Measurements from ENCODE around the gene UTS2.

Gene UTS2

GRCh38 chr1:7852804-7853683, at the start of gene UTS2:
Gene UTS2 (minus strand): TSS chr1:7853065. CDS start chr1:7853003, 62 bp downstream.
- no peak for DNase-seq

- no peak for DNase-seq
Measured at GRCh38 chr1:7899741-7900140, 46.9 kb upstream of the UTS2 start.

DNA sequence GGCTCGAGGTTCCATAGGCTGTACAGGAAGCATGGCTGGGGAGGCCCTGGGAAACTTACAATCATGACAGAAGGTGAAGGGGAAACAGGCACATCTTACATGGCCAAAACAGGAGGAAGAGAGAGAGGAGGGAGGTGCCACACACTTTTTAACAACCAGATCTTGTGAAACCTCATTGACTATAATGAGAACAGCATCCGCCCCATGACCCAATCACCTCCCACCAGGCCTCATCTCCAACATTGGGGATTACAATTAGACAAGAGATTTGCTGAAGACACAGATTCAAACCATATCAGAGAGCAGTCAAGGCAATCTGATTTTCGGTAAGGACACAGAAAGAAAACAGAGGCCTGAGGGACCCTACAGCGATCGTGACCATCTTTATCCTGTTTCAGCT, 46.1 kb upstream of the UTS2 start:
- DNase-seq, result no peak

- no peak for DNase-seq
Measured at GRCh38 chr1:7896994-7897393, 44.1 kb upstream of the UTS2 start.

- DNase-seq, result no peak
Measured at GRCh38 chr1:7893529-7894180, 40.8 kb upstream of the UTS2 start.

DNA sequence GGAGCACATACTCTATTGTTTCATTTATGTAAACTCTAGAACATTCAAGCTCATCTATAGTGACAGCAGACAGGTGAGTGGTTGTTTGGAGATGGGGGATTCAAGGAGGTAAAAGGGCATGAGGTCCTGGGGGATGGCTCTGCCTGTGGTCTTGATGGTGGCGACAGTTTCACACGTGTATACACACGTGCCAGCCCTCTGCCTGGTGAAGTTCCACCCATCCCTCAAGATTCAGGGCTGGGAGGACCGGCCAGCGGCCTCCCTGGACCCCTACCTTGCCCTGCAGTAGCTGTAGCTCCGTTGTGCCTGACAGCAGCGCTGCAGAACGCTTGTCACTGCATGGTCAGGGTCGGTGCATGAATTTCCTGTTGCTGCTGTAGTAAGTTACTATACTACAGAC, 38.9 kb upstream of the UTS2 start:
- no peak for DNase-seq

- no peak for DNase-seq
Measured at GRCh38 chr1:7890853-7891252, 38.0 kb upstream of the UTS2 start.

GRCh38 chr1:7888248-7889081, 35.6 kb upstream of the UTS2 start:
- DNase-seq, result no peak

DNA sequence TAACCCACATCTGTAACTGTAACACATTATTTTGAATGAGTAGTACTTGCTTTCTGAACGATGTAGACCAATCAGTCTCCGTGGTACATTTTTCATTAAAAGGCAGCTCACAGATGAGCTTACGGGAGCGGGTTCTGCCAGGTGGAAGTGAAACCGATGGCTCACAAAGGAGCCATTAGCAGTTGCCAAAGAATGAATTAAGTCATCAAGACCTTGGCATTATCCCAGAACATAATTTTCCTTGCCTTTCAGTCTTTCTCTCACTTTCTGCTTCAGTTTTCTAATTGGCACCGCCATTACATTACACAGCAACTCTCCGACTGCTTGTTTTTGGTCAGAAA, 33.5 kb upstream of the UTS2 start:
- no peak for DNase-seq

- DNase-seq, result peak; percentile 71
Measured at GRCh38 chr1:7885513-7886404, 32.9 kb upstream of the UTS2 start.

DNA sequence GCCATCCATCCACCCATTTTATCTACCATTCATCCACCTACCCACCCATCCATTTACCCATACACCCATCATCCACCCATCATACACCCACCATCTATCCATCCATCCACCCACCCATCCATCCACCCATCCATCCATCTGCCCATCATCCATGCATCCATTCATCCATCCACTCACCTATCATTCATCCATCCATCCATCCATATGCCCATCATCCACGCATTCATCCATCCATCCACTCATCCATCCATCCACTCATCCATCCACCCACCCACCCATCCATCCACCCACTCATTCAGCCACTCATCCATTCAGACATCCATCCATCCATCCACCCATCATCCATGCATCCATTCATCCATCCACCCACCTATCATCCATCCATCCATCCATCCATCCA, 31.9 kb upstream of the UTS2 start:
- DNase-seq, result no peak

DNA sequence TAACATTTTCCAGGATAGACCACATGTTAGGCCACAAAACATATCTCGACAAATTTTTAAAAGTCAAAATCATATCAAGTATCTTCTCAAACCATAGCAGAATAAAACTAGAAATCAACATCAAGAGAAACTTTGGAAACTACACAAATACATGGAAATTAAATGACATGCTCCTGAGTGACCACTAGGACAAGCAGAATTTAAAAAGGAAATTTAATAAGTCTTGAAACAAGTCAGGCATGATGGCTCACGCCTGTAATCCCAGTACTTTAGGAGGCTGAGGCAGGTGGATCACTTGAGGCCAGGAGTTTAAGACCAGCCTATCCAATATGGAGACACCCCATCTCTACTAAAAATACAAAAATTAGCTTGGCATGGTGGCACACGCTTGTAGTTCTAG, 26.4 kb upstream of the UTS2 start:
- no peak for DNase-seq

DNA sequence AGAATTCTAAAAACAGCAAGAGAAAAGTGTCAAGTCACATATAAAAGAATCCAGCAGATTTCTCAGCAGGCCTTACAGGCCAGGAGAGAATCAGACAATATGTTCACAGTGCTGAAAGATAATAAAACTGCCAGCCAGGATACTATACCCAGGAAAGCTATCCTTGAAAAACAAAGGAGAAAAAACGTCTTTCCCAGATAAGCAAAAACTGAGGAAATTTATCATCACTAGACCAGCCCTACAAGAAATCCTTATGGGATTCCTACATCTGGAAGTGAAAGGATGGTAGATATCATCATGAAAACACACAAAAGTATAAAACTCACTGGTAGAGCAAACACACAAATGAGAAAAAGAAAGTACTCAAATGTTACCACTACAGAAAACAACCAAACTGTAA, 25.2 kb upstream of the UTS2 start:
- no peak for DNase-seq

- DNase-seq, result no peak
Measured at GRCh38 chr1:7873801-7874795, 21.2 kb upstream of the UTS2 start.

GRCh38 chr1:7871136-7871535, 18.3 kb upstream of the UTS2 start:
- DNase-seq, result no peak

DNA sequence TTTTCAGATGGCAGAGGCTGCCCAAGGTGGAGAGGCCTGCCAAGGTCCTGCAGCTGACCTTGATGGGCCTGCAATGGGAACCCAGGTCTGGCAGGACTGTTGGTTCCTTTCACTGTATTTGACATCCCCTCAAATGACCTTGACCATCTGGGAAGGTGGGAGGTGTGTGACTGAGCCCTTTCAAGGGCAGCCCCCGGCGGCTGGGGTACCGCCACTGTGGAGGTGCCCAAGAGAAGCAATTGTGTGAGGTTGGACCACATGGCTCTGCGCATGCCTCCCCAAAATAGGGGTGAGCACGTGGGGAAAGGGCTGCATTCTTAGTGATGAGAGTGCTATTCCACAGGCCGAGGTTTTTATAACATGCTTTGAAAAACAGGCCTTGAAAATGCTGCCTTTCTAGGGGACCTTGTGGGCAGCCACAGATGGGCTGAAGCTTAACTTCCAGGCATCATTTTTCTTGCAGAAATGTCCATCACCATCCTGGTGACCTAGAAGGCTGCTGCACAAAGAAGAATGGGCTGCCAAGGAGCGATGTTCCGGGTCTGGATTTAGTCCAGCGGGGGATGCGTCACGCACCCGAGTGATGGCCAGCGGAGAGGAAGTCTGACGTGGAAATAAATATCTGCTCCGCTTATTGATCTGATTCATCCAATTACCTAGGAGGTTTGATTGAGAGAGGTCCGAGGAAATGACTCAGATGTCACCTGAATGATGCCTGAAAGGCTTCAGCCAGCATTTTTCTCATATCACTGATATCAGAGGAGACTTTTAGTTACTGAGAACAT, 16.5 kb upstream of the UTS2 start:
- DNase-seq, result no peak

GRCh38 chr1:7868070-7868780, 15.4 kb upstream of the UTS2 start:
- no peak for DNase-seq

DNA sequence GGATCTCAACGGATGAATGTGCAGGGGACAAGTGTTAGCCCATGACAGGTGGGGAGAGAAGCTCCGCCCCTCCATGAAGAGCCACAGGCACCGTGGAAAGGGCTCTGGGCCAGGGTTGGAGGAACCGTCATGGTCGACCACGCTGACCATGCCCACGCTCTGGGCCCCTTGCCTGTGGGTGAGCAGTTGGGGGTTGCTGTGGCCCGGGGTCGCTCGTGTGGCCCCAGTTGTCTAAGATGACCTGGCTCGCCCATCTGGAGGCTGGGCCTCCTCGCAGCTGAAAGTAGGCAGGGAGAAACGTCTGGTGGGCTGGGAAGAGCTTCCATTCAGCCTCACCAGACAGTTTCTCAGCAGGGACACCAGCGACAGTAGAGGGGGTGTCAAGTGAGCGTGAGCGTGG, 13.1 kb upstream of the UTS2 start:
- no peak for DNase-seq

DNA sequence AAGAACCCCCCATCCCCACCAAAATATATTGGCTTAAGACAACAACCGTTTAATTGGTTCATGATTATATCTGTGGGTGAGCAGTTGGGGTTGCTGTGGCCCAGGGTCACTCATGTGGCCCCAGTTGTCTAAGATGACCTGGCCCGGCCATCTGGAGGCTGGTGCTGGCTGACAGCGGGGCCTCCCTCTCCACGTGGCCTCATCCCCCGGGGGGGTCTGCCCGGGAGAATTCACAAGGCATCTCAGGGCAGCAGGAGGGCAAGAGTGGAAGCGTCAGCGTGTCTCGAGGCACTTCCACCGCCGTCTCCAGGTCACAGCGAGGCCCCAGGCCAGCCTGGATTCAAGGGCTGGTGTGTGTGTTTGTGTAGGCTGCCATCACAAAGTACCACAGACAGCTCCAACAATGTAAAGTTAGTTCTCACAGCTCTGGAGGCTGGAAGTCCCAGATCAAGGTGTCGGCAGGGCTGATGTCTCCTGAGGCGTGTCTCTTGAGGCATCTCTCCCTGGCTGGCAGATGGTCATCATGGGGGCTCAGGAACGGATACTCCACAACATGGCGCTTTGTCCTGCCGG, 11.0 kb upstream of the UTS2 start:
- DNase-seq, result no peak

All from activated CD8-positive, alpha-beta memory T cell treated with anti-CD3 and anti-CD28 coated beads, Interleukin-2, amount 50 U/mL, for 48 hours (primary cell).